ENCODE data around the gene SLC24A3. TPM values are rescaled to one million over a fixed set of nuclear protein-coding genes. Genes with fewer than 3 reads are reported as not detected.

Gene SLC24A3
- total and polyA plus RNA-seq, 2 experiments from 2014 or later: 0.48 to 1.7 TPM

- H3K4me1 ChIP-seq (ENCODE audit: insufficient read depth): no peaks in the 10 kb centered on the region
- no peaks in the 10 kb centered on the region for H3K36me3 ChIP-seq (replicated peaks; ENCODE audit: insufficient read depth, low read depth)
- H3K27ac ChIP-seq: no peak overlapping the region
- no peaks in the 10 kb centered on the region for H3K79me2 ChIP-seq
- no peak for TF ChIP-seq EZH2 (IDR thresholded peaks at IDR 0.05; ENCODE audit: borderline replicate concordance)
- TF ChIP-seq EZH2phosphoT487 (IDR thresholded peaks at IDR 0.05; ENCODE audit: low read depth, severe bottlenecking, unreplicated experiment): no peak
- TF ChIP-seq, protein P1, sequence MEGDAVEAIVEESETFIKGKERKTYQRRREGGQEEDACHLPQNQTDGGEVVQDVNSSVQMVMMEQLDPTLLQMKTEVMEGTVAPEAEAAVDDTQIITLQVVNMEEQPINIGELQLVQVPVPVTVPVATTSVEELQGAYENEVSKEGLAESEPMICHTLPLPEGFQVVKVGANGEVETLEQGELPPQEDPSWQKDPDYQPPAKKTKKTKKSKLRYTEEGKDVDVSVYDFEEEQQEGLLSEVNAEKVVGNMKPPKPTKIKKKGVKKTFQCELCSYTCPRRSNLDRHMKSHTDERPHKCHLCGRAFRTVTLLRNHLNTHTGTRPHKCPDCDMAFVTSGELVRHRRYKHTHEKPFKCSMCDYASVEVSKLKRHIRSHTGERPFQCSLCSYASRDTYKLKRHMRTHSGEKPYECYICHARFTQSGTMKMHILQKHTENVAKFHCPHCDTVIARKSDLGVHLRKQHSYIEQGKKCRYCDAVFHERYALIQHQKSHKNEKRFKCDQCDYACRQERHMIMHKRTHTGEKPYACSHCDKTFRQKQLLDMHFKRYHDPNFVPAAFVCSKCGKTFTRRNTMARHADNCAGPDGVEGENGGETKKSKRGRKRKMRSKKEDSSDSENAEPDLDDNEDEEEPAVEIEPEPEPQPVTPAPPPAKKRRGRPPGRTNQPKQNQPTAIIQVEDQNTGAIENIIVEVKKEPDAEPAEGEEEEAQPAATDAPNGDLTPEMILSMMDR (IDR thresholded peaks at IDR 0.05; ENCODE audit: poor library complexity): no peak
- no peaks in the 10 kb centered on the region for H3K27me3 ChIP-seq
- no peak for DNase-seq (ENCODE audit: low spot score)
- H3K9me2 ChIP-seq (replicated peaks; ENCODE audit: insufficient read depth): no peaks in the 10 kb centered on the region
- H4K20me1 ChIP-seq (ENCODE audit: insufficient read depth, poor library complexity, severe bottlenecking): no peaks in the 10 kb centered on the region
- no peak overlapping the region for H3K4me2 ChIP-seq
- H3K4me3 ChIP-seq: no peak overlapping the region
- H3K9me3 ChIP-seq (ENCODE audit: low read depth): no peaks in the 10 kb centered on the region
- H2AFZ ChIP-seq: no peak overlapping the region
- 45% methylated on average over 13 of the region's 13 CpGs for WGBS (ENCODE audit: low lambda C conversion rate, missing lambda C conversion rate)
These were observed 29.0 kb downstream of the SLC24A3 start for GRCh38 chr20:19241440-19241839.

GRCh38 chr20:19244291-19244690 lies 31.8 kb downstream of the SLC24A3 start:
- no peaks in the 10 kb centered on the region for H3K27me3 ChIP-seq
- no peaks in the 10 kb centered on the region for H3K4me1 ChIP-seq (ENCODE audit: insufficient read depth)
- DNase-seq (ENCODE audit: low spot score): no peak
- H3K27ac ChIP-seq: no peak overlapping the region
- WGBS (ENCODE audit: low lambda C conversion rate, missing lambda C conversion rate): 62% methylated on average over 8 of the region's 8 CpGs
- H2AFZ ChIP-seq: no peak overlapping the region
- no peaks in the 10 kb centered on the region for H3K36me3 ChIP-seq (replicated peaks; ENCODE audit: insufficient read depth, low read depth)
- H3K4me2 ChIP-seq: no peak overlapping the region
- H3K9me3 ChIP-seq (ENCODE audit: low read depth): no peaks in the 10 kb centered on the region
- no peak overlapping the region for H3K4me3 ChIP-seq
- H4K20me1 ChIP-seq (ENCODE audit: insufficient read depth, poor library complexity, severe bottlenecking): no peaks in the 10 kb centered on the region
- TF ChIP-seq EZH2 (IDR thresholded peaks at IDR 0.05; ENCODE audit: borderline replicate concordance) (no peak), EZH2phosphoT487 (IDR thresholded peaks at IDR 0.05; ENCODE audit: low read depth, severe bottlenecking, unreplicated experiment) (no peak)
- TF ChIP-seq, protein P1 (IDR thresholded peaks at IDR 0.05; ENCODE audit: poor library complexity): no peak
- H3K79me2 ChIP-seq: no peaks in the 10 kb centered on the region
- no peaks in the 10 kb centered on the region for H3K9me2 ChIP-seq (replicated peaks; ENCODE audit: insufficient read depth)

DNA sequence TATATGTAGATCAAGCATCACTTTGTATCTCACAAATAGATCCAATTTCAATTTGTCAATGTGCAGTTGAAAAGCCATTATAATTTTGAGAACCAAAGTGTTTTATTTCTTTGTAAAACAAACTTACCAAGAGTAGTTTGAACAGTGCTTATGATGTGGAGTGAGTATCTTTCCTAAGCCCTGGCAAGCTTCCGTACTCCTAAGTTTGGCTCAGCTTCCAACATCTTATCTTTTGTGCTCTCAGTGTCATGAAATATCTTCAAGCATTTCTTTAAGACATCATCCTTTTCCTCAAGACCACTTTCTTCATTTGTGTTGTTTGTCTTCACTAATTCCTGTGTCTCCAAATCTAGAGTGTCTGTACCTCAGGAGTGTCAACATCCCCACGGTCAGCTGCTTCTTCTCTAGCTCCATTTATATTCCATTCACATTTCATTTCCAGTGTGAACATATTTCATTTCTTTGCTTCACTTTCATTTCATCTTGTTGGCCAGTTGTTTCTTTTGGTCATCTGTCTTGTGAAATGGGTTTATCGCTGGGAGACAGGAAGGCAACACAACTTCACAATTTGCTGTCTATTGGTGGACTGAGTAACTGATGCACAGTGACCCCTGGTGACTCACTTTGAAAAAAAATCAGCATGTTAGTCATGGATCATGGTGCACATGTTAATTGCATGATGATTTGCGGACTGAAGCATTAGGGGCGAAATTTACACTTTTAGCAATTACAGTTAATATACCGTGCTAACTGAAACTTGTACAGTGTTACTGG lies 36.9 kb downstream of the SLC24A3 start:
- no peak overlapping the region for H3K4me2 ChIP-seq
- peaks cover 11% of the 10 kb centered on the region for H3K4me1 ChIP-seq (ENCODE audit: insufficient read depth)
- H3K9me3 ChIP-seq (ENCODE audit: low read depth): no peaks in the 10 kb centered on the region
- no peak for DNase-seq (ENCODE audit: low spot score)
- H3K27ac ChIP-seq: no peak overlapping the region
- no peaks in the 10 kb centered on the region for H3K79me2 ChIP-seq
- no peaks in the 10 kb centered on the region for H3K36me3 ChIP-seq (replicated peaks; ENCODE audit: insufficient read depth, low read depth)
- H3K9me2 ChIP-seq (replicated peaks; ENCODE audit: insufficient read depth): no peaks in the 10 kb centered on the region
- no peaks in the 10 kb centered on the region for H4K20me1 ChIP-seq (ENCODE audit: insufficient read depth, poor library complexity, severe bottlenecking)
- TF ChIP-seq EZH2 (IDR thresholded peaks at IDR 0.05; ENCODE audit: borderline replicate concordance): no peak
- TF ChIP-seq EZH2phosphoT487 (IDR thresholded peaks at IDR 0.05; ENCODE audit: low read depth, severe bottlenecking, unreplicated experiment): no peak
- TF ChIP-seq, protein P1 (IDR thresholded peaks at IDR 0.05; ENCODE audit: poor library complexity): peak; percentile 13
- H3K27me3 ChIP-seq: no peaks in the 10 kb centered on the region
- no peak overlapping the region for H2AFZ ChIP-seq
- H3K4me3 ChIP-seq: no peak overlapping the region
- WGBS (ENCODE audit: low lambda C conversion rate, missing lambda C conversion rate): 93% methylated on average over 6 of the region's 6 CpGs
